ENCODE results near the gene SH3D19. TPM values are rescaled to one million over a fixed set of nuclear protein-coding genes. Genes with fewer than 3 reads are reported as not detected.

Gene SH3D19
- total and polyA plus RNA-seq, 2 of the 4 experiments (the other 2 are of a cell fraction): 14.4 to 27.2 TPM

DNA sequence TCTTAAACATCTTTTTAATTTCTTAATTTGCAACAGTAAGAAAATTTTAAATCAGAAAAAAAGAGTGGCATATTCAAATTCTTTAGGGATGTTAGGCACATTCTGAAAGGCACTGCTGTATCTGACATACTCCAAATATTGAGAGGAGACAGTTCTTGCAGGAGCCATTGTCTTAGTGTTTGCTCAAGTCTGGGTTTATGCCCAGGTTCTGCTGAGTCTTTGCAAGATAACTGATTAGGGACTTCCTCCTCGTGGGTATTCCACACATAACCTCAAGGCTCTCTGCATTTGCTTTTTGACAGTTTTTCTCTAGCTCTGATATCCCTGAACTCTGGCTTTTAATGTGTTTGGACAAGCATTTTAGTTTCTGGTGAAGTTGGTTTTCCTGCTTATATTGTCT, 173.4 kb downstream of the SH3D19 start:
- no peaks in the 10 kb centered on the region for H3K79me1 ChIP-seq (ENCODE audit: low read depth in 1 of 2, low read length in 2 of 2)
- ATAC-seq (ENCODE audit: low read depth): no peak
- no peak for DNase-seq
- no peak overlapping the region for H2AK5ac ChIP-seq (ENCODE audit: low read depth, low read length)
- H2BK120ac ChIP-seq (ENCODE audit: low read depth, low read length): no peak overlapping the region
- no peak overlapping the region for H3K4ac ChIP-seq (ENCODE audit: low read depth, low read length)
- H2BK5ac ChIP-seq (ENCODE audit: low read depth, low read length, poor library complexity, severe bottlenecking): no peak overlapping the region
- no peak overlapping the region for H3K4me2 ChIP-seq (ENCODE audit: low read depth, low read length)
- H3K23ac ChIP-seq (ENCODE audit: low read depth, low read length): no peak overlapping the region
- H3K27ac ChIP-seq (ENCODE audit: insufficient read depth, low read length): no peak overlapping the region
- no peak overlapping the region for H2BK15ac ChIP-seq (ENCODE audit: low read depth, low read length)
- no peak overlapping the region for H3K4me3 ChIP-seq (ENCODE audit: insufficient read depth, low read depth, low read length)
- in situ Hi-C loops (cut with MboI; ENCODE audit: low sequenced_read_pairs): no loop called here
- no peak overlapping the region for H3K18ac ChIP-seq (ENCODE audit: low read depth, low read length)
- TF ChIP-seq RAD21 (IDR thresholded peaks at IDR 0.05; ENCODE audit: low read length) (no peak), MXI1 (IDR thresholded peaks at IDR 0.05; ENCODE audit: borderline replicate concordance, low read depth, low read length) (no peak), SMC3 (IDR thresholded peaks at IDR 0.05; ENCODE audit: low read depth, low read length) (no peak), RCOR1 (IDR thresholded peaks at IDR 0.05; ENCODE audit: insufficient replicate concordance, low read length) (no peak), NFE2L2 (IDR thresholded peaks at IDR 0.05; ENCODE audit: low read depth, low read length) (no peak), ELK1 (IDR thresholded peaks at IDR 0.05; ENCODE audit: borderline replicate concordance, low read depth, low read length) (no peak), MAZ (IDR thresholded peaks at IDR 0.05; ENCODE audit: borderline replicate concordance, low read depth, low read length) (no peak), FOS (IDR thresholded peaks at IDR 0.05; ENCODE audit: low read depth, low read length) (no peak), CHD1 (IDR thresholded peaks at IDR 0.05; ENCODE audit: low read depth, low read length) (no peak), POLR2A (IDR thresholded peaks at IDR 0.05; ENCODE audit: low read depth, low read length) (no peak), MAFK (IDR thresholded peaks at IDR 0.05; ENCODE audit: low read depth, low read length) (no peak), CEBPB (IDR thresholded peaks at IDR 0.05; ENCODE audit: low read depth, low read length) (no peak), RFX5 (IDR thresholded peaks at IDR 0.05; ENCODE audit: low read depth, low read length) (no peak)
- TF ChIP-seq, protein P1, sequence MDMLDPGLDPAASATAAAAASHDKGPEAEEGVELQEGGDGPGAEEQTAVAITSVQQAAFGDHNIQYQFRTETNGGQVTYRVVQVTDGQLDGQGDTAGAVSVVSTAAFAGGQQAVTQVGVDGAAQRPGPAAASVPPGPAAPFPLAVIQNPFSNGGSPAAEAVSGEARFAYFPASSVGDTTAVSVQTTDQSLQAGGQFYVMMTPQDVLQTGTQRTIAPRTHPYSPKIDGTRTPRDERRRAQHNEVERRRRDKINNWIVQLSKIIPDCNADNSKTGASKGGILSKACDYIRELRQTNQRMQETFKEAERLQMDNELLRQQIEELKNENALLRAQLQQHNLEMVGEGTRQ (IDR thresholded peaks at IDR 0.05; ENCODE audit: low read depth, low read length): no peak
- TF ChIP-seq, protein P2, sequence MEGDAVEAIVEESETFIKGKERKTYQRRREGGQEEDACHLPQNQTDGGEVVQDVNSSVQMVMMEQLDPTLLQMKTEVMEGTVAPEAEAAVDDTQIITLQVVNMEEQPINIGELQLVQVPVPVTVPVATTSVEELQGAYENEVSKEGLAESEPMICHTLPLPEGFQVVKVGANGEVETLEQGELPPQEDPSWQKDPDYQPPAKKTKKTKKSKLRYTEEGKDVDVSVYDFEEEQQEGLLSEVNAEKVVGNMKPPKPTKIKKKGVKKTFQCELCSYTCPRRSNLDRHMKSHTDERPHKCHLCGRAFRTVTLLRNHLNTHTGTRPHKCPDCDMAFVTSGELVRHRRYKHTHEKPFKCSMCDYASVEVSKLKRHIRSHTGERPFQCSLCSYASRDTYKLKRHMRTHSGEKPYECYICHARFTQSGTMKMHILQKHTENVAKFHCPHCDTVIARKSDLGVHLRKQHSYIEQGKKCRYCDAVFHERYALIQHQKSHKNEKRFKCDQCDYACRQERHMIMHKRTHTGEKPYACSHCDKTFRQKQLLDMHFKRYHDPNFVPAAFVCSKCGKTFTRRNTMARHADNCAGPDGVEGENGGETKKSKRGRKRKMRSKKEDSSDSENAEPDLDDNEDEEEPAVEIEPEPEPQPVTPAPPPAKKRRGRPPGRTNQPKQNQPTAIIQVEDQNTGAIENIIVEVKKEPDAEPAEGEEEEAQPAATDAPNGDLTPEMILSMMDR (conservative IDR thresholded peaks at IDR 0.05; ENCODE audit: low read depth, low read length): no peak
- no peaks in the 10 kb centered on the region for H3K27me3 ChIP-seq (ENCODE audit: control insufficient read depth, insufficient read depth, low read length)
- H4K91ac ChIP-seq (ENCODE audit: insufficient read depth, low read depth, low read length): no peak overlapping the region
- H2AK9ac ChIP-seq (replicated peaks; ENCODE audit: low read depth, low read length, poor library complexity): no peak overlapping the region
- no peak overlapping the region for H2AFZ ChIP-seq (replicated peaks; ENCODE audit: low read length, poor library complexity)
- no peaks in the 10 kb centered on the region for H4K20me1 ChIP-seq (ENCODE audit: insufficient read depth, low read length)
- H3K4me1 ChIP-seq (ENCODE audit: control insufficient read depth, insufficient read depth, low read length): no peaks in the 10 kb centered on the region
- no peak overlapping the region for H4K8ac ChIP-seq (ENCODE audit: low read depth in 2 of 2, low read length in 2 of 2)
- no peak overlapping the region for H3K14ac ChIP-seq (replicated peaks; ENCODE audit: low read depth, low read length)
- 0 out of 2 replicates have a peak, but pooled peaks cover 1% of the 10 kb centered on the region for H3K36me3 ChIP-seq (ENCODE audit: control insufficient read depth, insufficient read depth, low read length)
- no TSS peak for BruUV-seq (replicated peaks)
- CTCF ChIA-PET: interaction anchor here (0.7 kb wide), 1 partner anchor 33 kb away, joined by 3 read pairs; no protein-coding TSS in a partner anchor
- H3K9me3 ChIP-seq (ENCODE audit: control insufficient read depth, insufficient read depth, low read length): no peaks in the 10 kb centered on the region
- H3K9me1 ChIP-seq (ENCODE audit: insufficient read depth, low read length): no peaks in the 10 kb centered on the region
- dilution Hi-C loops (cut with HindIII; ENCODE audit: low sequenced_read_pairs, unreplicated experiment): no loop called here
- WGBS, 2 experiments (ENCODE audit: extremely low coverage in 2 of 2, insufficient read length in 1 of 2): no CpG with 5 or more reads among the region's 1 CpG
- no peak overlapping the region for H2BK20ac ChIP-seq (ENCODE audit: low read depth, low read length)
- POLR2A ChIA-PET (ENCODE audit: unreplicated experiment): no interaction called here
- H3K9ac ChIP-seq (ENCODE audit: low read depth, low read length): no peak overlapping the region
- H4K5ac ChIP-seq (ENCODE audit: low read depth, low read length): no peak overlapping the region
- H3K56ac ChIP-seq (ENCODE audit: extremely low read depth, insufficient read depth, low read length): no peak overlapping the region
- intact Hi-C loops (cut with micrococcal nuclease): no loop called here
